ENCODE data around the gene MRAS.

The MRAS gene

DNA sequence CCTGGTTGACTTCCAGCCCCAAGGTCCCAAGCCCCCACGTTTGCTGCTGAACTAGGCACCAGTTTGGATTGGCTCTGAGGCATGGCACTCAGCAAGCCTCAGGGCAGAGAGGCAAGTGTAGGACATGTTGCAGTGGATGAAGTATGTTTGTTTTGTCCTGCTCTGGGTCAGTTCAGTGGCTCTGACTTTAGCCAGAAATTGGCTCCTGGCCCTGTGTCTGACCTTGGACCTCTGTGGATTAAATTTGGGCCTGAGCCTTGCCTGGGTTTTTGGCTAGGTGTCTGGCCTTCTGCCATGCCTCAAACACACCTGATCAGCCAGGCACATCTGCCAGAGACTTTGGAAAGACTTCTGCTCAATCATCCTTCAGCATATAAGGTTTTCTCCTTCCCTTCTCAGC lies 3.6 kb upstream of the MRAS start:
- DNase-seq = no peak

DNA sequence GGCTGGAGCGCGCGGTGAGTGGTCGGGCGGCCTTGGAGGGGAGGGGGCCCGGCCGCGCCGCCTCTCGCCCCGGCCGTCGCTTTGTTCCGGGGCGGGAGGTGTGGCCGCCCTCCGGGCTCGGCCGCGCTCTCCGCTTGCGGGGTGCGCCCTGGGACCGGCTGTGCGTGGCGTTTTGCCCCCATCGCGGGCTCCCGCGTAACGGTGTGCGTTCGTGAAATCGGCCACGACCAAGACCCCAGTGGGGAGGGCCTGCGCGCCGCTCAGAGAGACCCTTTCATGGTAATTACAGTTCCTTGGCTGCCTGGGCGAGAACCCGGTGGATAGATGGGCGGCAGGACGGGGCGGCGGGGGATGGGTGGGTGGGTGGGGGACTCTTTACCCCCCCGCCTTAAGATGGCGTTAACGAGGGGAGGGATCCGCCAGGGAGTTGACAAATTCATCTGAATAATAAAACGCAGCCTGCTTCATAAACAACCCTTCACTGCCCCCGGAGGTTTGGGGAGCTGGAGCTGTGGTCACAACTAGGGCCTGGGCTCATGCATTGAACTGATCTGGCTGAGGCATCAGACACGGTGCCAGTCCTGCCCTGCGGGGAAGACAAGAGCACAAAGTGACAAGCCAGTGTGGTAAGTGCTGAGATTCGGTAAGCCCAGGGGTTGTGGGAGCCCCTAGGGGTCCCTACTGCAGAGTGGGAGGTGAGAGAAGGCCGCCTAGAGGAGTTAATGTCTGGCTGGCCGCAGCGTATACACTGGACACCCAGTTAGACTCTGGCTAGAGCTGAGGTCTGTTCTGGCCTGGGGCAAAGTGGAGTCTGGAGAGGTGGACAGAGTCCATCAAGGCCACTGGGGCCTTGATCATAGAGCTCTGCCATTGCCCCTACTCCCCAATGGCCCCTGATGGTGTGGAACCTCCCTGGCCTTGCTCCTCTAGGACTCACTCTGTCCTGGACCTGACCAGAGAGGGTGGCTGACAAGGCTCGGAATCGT lies 668 bp downstream of the MRAS start:
- no peak for DNase-seq

DNA sequence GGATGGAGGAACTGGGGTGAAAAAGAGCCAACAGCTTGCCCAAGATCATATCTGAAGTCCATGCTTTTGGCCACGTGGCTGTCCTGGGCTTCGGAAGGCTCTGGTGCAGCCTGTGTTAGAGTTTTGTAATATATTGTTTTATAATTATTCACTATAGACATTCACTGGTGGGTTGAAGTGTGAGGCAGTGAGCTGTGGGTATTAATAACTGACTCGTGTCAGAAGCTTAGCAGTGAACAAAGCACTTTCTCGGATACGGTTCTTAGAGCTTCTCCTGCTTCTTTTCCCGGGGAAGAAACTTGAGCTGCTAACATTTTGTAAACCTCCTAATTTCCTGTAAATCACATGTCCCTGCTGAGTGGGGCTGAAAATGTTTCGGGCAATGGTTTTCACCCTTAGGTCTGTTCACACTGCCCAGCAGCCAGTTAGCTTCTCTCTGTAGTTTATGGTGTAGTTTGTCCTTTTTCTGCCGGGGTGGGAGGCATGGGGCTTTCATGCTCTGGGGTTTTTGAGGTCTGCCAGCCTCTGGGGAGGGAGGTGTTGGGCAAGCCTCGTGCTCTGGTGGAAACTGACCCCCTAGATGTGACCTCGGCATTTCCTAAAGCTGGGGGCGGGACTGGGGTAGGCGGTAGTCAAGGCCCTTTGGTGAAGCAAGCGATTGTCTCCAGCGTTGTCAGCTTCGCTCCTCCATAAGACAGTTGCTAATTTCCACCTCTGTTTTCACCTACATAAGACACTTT lies 1.7 kb downstream of the MRAS start:
- DNase-seq = no peak

DNA sequence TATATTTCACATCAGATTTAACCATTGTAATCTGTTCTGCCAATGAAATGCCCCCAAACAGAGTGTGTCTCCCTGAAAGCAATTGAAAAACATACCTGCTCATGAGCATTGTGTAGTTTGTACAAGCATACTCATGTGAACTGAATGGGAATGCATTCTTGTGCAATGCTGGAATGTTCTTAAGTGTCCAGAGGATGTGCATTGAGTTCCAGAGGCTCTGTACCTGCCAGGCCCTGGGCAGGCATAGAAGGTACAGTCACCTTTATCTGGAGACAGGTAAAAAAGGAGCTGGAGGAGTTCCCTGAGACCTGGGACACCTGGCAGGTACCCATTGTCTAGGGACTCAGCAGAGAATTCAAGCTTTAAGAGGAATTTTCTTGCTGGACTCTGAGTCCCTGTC lies 2.8 kb downstream of the MRAS start:
- DNase-seq = no peak

DNA sequence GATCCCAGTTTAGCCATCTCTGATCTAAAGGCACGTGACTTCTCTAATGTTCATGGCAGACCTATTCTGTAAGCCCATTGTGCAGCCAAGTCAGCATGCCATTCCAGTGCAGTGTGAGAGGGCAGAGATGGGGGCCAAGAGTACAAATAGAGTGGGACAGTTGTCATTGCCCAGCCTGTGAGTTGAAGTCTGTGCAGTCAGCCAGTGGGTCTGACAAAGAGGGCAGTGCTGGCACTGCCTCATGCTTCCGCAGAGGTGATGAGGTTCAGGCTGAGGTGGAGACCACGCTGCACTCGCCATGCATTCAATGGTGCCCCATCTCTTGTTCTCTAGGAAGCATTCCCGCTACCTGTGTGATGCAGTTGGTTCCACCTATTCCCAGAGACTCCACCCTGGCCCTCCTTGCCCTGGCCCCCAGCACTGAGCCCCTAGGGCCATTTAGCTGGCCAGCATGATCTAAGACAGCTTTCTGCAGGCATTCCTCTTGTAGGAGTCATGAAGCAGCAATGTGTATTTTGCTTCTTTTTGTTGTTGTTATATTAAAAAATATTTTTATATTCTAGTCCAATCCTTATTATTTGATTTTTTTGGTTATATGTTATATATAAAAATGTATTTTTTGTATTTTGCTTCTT lies 3.7 kb downstream of the MRAS start:
- DNase-seq = no peak

DNA sequence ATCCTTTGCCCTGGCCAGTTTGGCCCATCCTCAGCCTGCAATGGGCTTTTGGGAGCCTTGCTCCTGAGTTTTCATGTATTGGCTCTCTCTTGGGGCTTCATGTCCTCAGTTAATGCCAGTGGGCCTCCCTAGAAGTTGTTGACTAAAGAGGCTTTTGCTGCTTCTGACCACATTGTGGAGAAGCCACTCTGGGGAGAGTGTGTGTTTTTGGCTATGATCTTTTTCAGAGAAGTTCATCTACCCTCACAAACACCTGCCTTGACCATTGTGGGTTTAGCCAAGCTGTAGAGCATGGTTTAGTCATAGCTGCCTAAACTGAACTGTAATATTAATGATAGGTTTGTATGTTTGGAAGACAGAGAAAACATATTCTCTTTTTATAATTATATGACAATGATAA lies 6.0 kb downstream of the MRAS start:
- DNase-seq = no peak

DNA sequence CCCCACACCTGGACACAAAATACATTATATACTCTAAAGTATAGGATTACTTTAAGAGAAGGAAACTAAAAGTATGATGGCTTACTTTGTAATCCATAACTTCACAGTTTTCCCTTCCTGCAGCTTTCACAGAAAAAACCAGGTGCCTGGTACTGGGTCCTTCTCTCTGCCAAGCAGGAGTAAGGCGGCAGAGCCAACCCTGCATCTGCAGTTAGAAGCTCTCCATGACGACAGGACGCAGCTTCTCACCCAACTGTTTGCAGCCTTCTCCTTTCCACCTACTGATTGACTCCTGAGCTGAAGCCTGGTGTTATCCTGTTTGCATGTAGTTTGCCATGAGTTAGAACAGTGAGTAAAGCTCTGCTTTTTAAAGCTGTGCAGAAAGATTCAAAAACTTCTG lies 6.7 kb downstream of the MRAS start:
- no peak for DNase-seq

DNA sequence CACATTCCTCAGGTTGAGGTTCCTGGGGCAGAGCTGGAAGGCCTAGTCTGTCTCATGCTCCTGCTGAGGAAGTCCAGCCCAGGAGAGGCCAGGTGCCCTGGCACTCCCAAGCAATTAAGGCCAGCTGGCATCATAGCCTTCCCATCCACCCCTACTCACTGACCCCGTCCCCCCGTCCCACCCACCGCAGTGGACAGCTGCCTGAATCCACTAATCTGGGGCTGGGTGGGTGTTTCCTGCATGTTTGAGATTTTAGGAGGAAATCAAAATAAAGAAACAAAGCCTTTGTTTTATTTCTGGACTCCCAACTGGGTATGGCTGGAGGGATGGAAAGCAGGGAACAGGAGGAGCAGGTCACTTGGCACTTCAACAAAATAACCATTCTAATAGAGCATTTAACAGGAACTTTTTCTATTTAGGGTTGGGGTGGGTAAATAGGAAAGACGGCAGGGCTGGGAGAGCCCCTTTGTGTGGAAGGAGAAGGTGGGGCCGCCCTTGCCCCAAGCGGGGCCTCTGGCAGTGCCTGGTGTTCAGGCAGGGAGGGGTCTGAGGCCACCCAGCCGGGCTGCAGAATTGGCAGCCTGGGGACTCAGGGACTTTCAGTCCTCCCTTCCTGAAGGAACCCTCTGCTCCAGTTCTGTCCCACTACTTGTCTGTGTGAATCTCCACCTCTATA lies 8.5 kb downstream of the MRAS start:
- DNase-seq = no peak

DNA sequence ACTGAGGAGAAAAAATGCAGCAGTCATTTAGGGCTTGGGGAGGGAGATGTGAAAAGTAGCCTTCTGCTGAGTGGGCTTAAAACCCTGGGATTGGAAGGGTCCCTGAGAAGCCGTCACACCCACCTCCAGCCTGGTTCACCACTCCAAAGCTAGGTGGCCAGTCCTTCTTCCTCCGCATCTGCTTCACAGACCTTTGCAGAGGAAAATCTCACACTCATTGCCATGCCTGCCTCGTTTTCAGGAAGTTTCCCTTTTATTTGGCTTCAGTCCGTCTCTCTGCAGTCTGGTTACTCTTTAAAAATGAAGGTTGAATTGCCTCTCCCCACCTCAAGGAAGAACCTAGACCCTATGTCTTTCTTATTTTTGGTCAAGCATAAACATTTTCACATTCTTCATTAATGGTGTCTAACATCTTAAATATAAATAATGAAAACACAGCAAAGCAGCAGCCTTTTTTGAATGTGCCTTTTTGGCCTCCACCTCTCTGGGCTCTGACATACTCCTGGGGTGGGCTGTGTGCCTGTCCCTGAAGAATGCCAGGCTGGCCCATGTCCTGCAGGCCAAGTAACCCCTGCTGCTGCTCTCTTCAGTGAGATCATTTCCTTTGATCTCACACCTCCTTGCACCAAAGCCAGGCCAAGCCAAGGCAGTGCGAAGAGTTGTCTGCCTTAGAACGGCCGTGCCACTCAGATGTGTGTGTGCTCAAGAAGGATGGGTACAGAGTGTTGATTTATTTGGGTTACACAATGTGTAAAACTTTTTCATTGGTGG lies 11.0 kb downstream of the MRAS start:
- DNase-seq = no peak

DNA sequence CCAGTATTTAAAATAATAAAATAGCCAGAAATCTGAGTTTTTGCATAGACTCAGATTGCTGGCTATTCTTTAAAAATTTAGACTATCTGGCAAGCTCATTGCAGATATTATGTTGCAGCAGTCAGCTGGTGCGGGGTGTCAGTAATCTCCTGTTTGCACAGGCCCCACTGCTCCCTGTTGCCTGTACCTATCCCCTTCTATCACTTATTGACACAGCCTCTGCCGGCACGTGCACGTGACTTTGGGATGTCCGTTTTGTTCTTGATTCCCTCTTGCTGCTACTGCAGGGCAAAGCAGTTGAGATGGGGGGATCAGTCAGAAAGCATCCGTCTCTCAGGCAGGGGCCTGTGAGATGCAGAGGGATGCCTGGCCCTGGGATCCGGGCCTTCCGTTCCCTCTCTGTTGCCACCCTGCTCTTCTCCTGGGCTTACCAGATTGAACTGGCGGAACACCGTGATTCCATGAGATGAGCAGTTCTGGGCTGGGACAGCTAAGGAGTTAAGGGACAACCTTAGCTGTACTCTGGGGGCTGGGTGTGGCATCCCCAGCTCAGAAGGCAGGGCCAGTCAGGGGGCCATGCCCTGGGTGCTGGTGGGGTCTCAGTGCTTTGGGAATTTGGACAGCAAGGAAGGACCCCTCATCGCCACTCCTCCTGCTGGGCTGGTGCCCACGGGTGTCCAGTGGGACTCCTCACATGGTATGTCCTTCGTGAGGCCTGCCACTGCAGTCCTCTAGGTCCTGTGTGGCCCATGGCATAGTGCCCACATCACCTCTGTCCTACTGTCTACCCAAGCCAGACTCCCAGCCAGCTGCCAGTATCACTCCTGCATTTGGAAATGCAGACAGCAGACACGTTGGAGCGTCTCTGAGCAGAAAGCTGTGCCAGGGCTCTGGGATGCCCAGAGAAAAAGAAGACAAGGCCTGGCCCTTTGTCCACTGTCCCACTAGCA lies 11.8 kb downstream of the MRAS start:
- no peak for DNase-seq

DNA sequence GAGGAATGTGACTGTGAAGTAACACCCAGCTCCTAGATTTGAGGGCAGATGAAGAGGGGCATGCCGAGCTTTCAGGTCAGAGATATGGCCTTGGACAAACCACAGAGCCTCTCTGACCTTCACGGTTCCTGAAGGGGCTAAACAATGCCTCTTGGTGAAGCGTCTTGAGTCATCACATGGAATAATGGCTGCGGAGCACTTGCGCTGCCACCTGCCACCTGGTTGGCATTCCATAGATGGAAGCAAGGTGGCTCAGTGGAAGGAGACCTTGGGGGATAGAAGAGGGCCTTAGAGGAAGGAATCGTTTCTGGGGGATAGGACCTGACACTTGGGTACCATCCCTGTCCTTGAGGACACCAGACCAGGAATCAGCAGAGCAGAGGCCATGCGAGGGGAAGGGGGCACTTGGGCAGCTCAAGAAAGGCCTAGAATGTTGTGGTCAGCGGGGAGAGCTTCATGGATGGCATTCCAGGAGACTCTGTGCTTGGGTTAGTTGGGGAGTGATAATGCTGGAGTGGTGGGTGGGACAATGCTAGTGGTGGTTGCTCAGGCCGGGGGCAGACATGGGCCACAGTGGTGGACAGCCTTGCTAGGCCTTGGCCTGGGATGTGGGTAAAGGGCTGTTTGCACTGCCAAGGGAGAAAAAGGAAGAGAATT lies 12.6 kb downstream of the MRAS start:
- DNase-seq = no peak

DNA sequence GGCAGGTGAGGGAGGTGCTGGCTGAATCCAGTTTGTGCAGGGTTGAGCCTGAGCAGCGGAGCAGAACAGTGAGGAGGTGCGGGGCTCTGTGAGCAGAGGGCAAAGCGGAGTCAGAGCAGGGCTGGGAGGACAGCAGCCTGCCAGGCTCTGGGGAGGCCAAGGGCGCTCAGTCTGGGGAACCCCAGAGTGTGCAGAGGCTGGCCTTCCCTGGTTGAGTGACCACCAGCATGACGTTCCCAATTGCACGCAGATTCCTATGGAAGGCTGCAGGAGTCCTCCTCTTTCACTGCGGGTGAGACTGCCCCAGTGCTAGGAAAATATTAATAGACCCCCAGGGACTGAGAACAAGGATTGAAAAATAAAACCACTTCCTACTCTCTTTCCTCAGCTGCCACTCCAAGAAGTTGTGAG lies 13.2 kb downstream of the MRAS start:
- no peak for DNase-seq

DNA sequence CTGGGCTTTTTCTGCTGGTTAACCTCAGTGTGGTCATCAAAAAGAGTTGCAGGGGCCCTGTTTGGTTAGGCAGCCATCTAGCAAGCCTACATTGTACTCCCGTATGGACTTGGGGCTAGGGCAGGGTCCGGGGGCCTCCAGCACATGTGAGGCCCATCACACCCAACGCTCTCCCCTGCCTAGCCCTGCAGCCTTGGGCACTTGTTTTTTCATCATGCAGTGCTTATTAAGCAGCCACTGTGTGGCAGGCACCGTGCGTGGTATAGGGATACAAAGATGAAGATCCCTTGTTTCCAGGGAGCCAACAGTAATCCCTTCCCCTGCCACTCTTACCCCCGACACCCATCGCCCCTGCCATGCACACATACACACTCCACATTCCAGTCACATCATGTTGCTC lies 14.2 kb downstream of the MRAS start:
- no peak for DNase-seq

DNA sequence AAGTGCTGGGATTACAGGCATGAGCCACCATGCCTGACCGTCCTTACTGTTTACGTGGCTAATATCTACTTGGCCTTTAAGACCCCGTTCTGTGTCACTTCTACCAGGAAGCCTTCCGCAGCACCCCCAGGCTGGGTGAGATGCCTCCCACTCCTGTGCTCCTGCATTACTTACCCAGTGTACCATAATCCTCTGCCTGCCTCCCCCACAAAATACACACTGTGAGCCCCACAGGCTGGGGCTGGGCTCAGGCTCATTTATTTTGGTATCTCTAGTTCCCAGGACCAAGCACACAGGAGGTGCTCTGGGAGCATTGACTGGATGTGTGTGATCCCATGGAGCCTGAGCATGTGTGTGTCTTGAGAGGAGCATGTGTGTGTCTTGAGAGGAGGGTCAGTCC lies 14.9 kb downstream of the MRAS start:
- DNase-seq = no peak

DNA sequence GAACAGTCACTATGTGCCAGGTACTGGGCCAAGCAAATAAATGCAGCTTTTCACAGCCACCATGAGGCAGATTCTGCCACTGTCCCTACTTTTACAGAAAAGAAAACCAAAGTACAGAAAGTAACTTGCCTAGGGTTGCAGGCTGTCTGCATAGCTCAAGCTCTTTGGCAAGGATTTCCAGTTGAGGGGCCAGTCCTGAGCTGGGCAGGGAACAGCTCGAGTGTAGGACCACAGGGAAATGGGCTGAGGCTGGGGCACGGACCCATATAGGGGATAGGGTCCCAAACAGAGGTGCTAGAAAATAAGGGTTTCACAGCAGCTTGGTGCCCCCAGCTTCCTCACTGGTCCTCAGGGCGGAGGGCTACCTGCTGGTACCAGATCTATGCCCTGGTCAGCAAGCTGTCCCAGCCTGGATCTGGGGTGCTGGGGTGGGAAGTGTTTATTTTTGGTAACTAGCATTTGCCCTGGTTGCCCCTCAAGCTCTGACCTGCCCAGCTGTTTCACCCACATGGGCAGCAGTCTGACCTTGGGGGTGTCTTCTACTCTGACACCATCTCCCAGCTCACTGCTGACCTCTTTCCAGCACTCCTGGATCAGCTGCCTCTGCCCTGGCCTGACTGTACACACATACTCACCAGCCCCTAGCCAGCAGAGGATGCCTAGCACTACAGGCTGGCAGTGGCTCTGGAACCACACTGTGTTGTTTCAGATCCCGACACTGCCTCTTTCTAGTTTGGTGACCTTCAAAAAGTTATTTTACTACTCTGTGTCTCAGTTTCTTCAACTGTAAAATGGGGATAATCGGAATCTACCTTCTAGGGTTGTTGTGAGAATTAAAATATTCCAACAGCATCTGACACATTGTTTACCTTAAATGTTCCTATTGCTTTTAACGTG lies 16.2 kb downstream of the MRAS start:
- no peak for DNase-seq

DNA sequence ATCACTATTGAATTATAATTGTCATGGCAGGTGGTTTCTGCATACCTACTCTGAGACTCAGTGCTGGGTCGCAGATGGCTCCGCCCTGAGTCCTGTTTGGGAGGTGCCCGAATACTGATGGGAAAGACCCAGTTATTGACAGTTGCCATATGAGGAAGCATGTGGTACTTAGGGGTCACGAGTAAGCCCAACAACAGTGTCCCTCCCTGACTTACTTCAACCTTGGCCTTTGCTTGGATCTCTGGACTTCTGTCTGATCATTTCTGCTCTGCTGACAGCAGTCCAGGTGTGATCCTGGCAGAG lies 16.8 kb downstream of the MRAS start:
- no peak for DNase-seq

DNA sequence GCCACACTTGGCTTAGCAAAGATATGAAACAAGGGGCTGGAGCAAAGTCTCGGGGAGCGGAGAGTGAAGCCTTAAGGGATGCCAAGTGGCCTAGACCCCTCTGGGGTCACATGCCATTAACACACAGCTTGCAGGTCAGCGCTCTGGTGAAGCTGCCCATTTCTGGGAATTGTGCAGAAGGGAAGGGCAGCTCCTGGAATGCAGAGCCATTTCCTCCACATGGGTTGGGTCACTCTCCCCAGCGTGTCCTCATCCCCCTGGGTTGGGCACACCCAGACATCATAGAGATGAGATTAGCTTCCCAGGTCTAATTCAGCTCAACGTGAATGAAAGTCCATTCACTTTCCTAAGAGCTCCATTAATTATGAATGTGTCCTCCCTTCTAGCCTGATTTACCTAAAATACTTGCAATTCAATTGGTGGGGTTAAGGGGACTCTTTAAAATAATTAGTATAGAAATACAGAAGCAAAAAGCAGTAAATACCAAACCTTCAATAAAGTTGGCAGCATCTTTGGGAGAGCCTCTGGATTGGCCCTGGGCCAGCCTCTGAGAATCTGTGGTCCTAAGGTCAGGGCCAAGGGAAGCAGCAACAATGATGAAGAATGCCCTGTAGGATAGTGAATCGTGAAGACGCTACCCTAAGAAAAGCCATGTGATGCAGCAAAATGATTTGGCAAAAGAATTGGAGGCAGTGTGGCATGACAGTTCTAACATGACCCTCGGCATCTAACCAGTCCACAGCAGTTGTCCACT lies 17.8 kb downstream of the MRAS start:
- DNase-seq = no peak

DNA sequence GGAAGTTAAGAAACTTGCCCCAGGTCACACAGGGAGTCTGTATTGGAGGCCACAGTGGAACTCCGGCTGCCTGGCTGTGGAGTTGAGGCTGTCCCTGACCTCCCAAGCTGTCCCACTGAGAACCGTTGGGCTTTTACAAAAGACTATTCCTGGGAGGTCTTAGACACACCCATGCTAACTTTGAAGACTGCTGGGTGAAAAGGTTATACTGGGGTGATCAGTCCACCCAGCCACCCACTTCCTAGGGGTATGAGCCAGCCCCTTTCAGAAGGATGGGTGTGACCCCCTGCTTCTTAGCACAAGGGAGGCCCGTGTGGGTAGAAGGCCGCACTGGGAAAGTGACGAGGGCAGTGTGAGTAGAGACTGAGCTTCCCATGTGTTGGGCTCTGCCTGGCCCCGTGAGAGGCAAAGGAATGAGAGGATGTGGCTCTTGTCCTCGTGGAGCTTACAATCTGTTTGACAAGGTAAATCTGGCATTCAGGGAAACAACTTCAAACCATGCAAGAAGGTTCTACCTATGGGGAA lies 19.0 kb downstream of the MRAS start:
- no peak for DNase-seq

DNA sequence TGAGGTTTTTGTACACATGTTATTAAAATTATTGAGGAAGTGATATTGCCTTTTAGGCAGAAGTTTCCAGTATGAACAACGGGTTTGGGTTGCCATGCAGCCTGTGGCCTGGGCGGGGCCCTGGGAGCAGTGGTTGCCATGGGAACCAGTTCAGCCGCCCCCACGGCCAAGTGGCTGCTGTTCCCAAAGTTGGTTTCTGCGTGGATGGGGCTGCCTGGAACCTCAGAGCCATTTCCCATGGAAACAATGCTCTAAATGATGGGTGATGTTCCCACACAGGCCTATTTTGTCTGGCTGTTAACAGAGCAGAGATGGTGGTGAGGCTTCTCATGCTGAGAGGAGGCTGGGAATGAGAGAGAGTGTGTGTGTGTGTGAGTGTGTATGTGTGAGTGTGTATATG lies 19.5 kb downstream of the MRAS start:
- peak; percentile 23 to 53 for DNase-seq

Data from CD4-positive, alpha-beta T cell treated with Interferon alpha-2 for 1 hour (primary cell).